GM21360 (cell line): ENCODE measurements around the gene DERA.
"Not testable (repeated sequence)": the region's sequence is repeated elsewhere in the genome, so short reads cannot be mapped to it uniquely, and the experiment has no call there.

ENCODE experiments used
- ATAC-seq: cut with Tn5 transposase; IDR thresholded peaks from one replicate; pipeline ENCODE4 v1.9.1; 2021; ENCODE audit warnings: mild to moderate bottlenecking, moderate library complexity; ENCODE audit not compliant: unreplicated experiment

The DERA gene

GRCh38 chr12:16002880-16003279 lies 91.7 kb downstream of the DERA start:
- no peak for ATAC-seq

GRCh38 chr12:16003460-16003859 lies 92.3 kb downstream of the DERA start:
- no peak for ATAC-seq

GRCh38 chr12:16006752-16007151 lies 95.6 kb downstream of the DERA start:
- no peak for ATAC-seq

- no peak for ATAC-seq
Measured at GRCh38 chr12:16008421-16008824, 97.3 kb downstream of the DERA start.

GRCh38 chr12:16012117-16012516 lies 101.0 kb downstream of the DERA start:
- no peak for ATAC-seq

DNA sequence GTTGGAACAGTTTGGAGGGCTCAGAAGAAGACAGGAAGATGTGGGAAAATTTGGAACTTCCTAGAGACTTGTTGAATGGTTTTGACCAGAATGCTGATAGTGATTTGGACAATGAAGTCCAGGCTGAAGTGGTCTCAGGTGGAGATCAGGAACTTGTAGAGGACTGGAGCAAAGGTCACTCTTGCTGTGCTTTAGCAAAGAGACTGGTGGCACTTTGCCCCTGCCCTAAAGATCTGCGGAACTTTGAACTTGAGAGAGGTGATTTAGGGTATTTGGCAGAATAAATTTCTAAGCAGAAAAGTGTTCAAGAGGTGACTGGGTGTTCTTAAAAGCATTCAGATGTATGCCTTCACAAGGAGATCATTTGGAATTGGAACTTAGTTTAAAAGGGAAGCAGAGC lies 102.6 kb downstream of the DERA start:
- ATAC-seq, result not testable (repeated sequence)

DNA sequence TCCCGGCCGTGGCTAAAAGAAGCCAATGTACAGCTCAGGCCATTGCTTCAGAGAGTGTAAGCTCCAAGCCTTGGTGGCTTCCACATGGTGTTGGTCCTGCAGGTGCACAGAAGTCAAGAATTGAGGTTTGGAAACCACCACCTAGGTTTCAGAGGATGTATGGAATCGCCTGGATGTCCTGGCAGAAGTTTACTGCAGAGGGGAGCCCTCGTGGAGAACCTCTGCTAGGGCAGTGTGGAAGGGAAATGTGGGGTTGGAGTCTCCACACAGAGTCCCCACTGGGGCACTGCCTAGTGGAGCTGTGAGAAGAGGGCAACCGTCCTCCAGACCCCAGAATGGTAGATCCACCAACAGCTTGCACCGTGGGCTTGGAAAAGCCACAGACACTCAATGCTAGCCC lies 103.3 kb downstream of the DERA start:
- not testable (repeated sequence) for ATAC-seq

DNA sequence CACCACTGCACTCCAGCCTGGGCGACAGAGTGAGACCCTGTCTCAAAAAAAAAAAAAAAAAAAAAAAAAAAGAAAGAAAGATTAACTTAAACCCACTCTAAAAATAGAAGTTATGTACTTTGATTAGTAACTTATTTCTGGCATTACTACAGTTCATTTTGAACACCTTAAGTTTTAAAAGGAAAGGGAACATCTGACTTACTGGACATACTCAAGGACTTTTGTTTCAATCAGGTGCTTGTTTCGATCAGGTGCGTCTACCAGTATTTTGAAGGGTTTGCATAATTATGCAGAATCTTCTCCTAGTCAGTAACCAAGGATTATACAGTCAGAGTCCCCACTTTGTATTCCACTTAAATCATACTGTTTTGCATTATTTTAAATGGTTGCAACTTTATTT lies 105.6 kb downstream of the DERA start:
- ATAC-seq, result no peak

GRCh38 chr12:16018306-16018705 lies 107.2 kb downstream of the DERA start:
- no peak for ATAC-seq

- no peak for ATAC-seq
Measured at GRCh38 chr12:16019136-16019535, 108.0 kb downstream of the DERA start.

- no peak for ATAC-seq
Measured at GRCh38 chr12:16020031-16020430, 108.9 kb downstream of the DERA start.

DNA sequence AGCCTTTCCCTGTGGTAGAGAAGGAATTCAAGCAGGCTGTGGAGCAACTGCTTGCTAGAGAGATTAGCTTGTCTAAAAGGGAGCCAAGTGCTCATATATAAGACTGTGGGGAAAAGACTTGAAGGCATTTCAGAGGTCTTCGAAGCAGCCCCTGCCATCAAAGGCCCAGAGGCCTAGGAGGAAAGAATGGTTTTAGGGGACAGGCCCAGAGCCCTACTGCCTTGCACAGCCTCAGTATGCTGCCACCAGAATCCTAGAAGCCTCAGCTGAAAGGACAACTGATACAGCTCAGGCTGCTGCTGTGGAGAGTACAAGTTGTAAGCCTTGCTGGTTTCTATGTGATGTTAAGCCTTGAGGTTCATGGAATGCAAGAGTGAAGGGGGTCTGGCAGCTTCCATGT lies 109.9 kb downstream of the DERA start:
- ATAC-seq, result no peak

GRCh38 chr12:16021676-16022075 lies 110.5 kb downstream of the DERA start:
- no peak for ATAC-seq

GRCh38 chr12:16027002-16027401 lies 115.9 kb downstream of the DERA start:
- no peak for ATAC-seq

GRCh38 chr12:16030744-16031143 lies 119.6 kb downstream of the DERA start:
- no peak for ATAC-seq

- ATAC-seq, result no peak
Measured at GRCh38 chr12:16034136-16034817, 123.1 kb downstream of the DERA start.

- ATAC-seq, result no peak
Measured at GRCh38 chr12:16036073-16036472, 124.9 kb downstream of the DERA start.

DNA sequence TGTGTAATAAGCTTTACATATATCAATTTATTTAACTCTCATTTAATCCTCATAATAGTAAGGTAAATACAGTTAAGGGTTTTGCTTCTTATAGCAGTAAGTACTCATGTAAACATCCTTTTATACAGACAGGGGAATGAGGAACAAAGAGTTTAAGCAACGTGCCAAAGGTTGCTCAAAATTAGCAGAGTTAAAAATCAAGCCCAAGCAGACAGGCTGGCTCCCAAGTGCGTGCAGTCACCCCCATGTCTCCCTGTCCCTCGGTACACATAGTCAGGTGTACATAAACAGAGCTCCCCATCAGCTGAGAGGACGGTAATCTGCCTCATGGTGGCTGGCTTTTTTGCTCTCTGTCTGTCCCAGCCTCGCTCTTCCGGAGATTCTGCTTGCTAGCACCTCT lies 126.4 kb downstream of the DERA start:
- no peak for ATAC-seq

DNA sequence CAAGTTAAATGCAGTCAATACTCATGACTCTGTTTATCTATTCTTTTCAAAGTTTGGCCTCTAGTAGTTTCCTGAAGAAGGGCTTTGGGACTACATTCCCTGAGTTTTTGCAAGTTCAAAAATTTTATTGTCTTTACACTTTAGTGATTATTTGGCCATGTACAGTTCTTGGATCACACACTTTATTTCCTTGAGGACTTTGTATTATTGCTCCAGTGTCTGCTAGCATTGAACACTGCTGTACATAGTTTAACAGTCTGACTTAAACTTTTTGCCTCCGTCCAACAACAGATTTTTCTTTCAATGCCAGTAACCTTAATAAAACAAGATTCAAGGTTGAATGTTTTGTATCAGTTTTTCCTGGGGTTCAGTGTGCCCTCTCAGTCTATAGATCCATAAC lies 132.3 kb downstream of the DERA start:
- no peak for ATAC-seq

GRCh38 chr12:16046266-16046665 lies 135.1 kb downstream of the DERA start:
- ATAC-seq, result no peak

- ATAC-seq, result no peak
Measured at GRCh38 chr12:16048511-16048910, 137.4 kb downstream of the DERA start.

DNA sequence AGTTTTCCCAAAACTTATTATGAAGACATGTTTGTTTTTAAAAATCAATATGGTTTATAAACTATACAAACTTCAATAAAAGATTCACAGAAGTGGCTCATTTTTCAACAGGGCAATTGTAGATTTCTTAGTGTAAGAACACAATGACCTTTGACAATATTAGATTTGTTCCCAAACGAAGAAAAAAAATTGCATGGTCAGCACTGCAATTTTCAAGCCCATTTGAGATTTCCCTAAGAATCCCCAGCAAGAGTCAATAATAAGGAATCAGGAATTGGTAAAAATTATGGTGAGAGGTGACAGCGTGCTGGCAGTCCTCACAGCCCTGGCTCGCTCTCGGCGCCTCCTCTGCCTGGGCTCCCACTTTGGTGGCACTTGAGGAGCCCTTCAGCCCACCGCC lies 145.8 kb downstream of the DERA start:
- no peak for ATAC-seq

DNA sequence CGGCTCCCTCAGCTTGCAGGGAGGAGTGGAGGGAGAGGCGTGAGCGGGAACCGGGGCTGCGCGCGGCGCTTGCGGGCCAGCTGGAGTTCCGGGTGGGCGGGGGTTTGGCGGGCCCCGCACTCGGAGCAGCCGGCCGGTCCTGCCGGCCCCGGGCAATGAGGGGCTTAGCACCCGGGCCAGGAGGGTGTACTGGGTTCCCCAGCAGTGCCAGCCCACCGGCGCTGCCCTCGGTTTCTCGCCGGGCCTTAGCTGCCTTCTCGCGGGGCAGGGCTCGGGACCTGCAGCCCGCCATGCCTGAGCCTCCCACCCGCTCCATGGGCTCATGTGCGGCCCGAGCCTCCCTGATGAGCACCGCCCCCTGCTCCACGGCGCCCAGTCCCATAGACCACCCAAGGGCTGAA lies 146.2 kb downstream of the DERA start:
- not testable (repeated sequence) for ATAC-seq
